SIG-M5 (cell line): ENCODE measurements around the gene SPEF2.
"Not testable (repeated sequence)": the region's sequence is repeated elsewhere in the genome, so short reads cannot be mapped to it uniquely, and the experiment has no call there.

Source experiments
- DNase-seq: peaks from one replicate; lab custom pipeline; 2025; lab: John Stamatoyannopoulos, UW

SPEF2 gene

DNA sequence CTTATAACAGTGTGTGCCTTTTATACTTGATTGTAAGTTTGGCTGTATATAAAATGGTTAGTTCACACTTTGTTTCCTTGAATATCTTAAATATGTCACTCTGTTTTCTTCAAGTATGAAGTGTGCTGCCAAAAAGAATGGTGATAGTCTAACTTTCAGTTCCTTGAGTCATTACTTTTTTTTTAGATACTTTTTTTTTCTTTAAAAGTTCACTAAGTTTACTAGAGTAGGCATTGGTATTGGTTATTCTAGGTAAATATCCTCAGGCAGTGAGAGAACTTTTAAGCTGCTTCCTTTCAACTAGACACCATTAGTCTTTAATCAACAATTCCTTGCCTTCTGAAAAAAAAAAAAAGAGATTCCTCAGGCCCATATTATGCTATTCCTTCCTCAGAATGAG lies 41.9 kb downstream of the SPEF2 start:
- DNase-seq: no peak

DNA sequence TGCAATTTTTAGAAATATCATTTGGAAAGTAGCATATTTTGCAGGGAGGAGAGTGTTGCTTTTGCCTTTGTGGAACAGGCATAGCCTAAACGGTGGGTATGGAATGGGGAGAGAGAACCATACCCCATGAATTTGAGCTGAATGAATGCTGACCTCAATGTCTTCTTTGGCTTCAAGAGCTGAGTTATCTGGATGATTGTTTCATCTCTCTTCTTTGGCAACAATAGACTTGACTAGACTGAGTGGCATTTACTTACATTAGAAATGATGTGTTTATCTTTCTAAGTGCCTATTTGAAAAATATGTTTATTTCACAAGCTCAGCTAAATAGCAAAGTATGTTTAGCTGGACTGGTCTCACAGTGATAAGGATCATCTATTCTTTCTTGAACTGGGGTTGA lies 42.8 kb downstream of the SPEF2 start:
- DNase-seq: no peak

DNA sequence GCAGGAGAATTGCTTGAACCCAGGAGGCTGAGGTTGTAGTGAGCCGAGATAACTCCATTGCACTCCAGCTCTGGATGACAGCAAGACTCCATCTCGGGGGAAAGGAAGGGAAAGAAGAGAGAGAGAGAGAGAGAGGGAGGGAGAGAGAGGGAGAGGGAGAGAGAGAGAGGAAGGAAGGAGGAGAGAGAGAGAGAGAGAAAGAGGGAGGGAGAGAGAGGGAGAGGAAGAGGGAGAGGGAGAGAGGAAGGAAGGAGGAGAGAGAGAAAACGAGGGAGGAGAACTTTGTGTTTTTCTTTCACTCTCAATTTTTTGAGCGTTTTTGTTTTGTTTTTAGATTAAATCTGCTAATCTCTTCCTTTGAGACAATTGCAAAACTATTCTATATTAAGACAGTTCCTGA lies 46.9 kb downstream of the SPEF2 start:
- no peak for DNase-seq

DNA sequence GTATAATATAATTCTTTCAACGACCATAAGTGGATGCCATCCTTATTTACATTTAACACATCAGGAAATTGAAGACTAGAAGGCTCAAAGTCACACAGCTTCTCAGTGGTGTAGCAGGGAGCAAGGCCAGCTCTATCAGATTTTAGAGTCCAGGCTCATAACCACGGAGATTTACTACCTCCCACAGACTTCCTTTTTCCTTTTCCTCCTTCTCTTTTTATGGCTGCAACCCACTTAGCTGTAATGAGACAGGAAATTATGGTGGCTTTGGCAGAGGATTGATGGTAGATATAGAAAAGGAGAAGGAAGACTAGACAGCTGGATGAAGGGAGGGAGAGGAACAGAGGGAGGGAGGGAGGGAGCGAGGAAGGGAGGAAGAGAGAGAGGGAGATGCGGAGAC lies 47.4 kb downstream of the SPEF2 start:
- no peak for DNase-seq

DNA sequence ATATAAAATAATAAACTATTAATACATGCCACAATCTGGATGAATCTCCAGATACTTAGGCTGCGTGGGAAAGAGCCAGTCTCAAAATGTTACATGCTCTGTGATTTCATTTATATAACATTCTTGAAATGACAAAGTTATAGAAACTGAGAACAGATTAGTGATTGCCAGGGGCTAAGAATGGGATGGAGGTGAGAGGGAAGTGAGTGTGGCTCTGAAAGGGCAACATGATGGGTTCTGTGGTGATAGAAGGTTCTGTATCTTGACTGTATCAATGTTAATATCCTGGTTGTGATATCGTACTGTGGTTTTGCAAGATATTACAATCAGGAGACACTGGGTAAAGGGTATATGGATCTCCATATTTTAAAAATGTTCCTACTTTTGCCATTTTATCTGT lies 50.7 kb downstream of the SPEF2 start:
- no peak for DNase-seq

DNA sequence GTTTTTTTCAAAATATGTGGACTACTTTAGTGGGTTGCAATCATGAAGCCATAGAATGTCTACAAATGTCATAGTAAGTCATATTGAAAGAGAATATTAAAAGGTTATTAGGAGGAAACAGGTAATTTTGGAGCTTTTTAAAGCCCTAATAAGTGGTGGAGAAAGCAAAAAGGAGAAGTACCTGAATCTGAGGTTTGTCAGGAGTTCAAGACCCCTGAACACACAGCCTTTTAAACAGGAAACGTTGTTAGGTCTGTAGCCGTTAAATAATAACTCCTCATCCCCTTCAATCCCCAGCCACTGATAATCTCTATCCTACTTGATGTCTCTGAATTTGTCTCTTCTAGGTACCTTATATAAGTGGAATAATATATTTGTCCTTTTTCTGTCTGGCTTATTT lies 51.1 kb downstream of the SPEF2 start:
- no peak for DNase-seq

DNA sequence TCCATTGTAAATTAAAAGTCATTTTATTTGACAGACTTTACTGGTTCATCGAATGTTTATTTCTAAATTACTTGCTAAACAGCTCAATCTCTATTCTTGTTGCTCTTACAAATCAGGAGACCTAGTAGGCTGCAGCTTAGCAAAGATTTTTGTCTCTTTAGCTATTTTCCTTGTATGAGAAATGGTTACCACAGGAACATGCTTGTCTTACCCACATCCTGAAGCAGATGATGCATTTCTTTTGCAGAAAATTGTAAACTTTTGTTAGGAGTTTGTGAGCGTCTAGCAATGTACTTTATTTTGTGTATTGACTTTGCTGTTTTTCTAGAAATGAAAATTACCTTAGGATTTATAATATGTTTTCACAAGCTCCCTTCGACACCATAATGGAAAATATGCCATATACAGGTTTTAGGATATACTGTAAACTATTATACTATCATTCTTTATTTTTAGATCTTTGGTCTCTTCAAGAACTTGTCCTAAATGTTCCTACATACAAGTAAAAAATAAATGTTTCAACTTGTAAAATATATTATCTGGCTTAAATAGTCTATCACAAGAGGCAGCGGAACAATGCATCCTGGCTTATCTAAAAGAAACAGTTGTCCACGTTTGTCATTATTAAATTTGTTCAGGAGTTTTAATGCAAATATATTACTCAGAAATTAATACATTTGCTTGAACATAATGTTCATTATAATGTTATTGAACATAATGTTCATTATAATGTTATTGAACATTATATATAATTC lies 54.1 kb downstream of the SPEF2 start:
- no peak for DNase-seq

DNA sequence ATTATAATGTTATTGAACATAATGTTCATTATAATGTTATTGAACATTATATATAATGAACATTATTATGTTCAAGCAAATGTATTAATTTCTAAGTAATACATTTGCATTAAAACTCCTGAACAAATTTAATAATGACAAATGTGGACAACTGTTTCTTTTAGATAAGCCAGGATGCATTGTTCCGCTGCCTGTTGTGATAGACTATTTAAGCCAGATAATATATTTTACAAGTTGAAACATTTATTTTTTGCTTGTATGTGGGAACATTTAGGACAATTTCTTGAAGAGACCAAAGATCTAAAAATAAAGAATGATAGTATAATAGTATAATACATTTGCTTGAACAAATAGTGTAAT lies 54.6 kb downstream of the SPEF2 start:
- DNase-seq: not testable (repeated sequence)

DNA sequence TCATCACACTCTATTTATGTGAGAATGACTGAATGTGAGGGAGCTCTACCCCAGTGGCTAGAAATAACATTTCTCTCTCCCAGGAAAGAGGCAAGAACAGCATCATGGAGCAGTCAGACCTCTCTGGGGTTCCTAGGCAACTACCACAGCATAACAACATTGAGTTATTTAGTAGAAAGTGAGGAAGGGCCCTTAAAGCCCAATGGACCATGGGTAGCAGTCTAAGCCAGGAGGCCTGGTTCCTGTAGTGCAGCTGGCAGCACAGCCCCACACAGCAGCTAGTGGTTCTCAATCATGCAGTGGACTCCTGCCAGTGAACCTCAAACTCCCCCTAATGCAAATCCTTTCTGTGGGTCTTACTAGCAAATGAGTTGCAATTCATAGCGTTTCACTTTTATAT lies 55.3 kb downstream of the SPEF2 start:
- no peak for DNase-seq

DNA sequence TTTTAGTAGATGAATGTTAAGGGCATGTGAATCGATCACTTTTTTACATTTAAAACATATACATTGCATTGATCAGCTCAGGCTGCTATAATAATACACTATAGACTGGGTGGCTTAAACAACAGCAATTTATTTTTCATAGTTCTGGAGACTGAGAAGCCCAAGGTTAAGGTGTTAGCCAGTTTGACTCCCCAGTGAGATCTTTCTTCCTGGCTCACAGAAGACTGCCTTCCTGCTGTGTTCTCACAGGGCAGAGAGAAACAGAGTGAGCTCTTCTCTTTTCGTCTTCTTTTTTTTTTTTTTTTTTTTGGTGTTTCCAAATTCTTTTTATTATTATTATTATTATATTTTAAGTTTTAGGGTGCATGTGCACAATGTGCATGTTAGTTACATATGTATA lies 56.4 kb downstream of the SPEF2 start:
- DNase-seq: no peak

DNA sequence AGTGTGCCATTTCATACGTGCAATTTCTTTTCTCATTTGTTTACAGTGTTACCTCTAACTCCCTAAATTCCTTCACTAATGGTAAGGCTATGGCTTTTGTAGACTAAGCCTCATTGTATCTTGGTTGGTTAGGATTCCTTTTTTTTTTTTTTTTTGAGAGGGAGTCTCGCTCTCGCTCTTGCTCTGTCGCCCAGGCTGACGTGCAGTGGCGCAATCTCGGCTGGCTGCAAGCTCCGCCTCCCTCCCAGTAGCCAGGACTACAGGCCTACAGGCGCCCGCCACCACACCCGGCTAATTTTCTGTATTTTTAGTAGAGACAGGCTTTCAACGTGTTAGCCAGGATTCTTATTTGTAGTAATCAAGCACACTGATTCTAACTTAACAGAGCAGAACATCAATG lies 57.7 kb downstream of the SPEF2 start:
- DNase-seq: no peak

DNA sequence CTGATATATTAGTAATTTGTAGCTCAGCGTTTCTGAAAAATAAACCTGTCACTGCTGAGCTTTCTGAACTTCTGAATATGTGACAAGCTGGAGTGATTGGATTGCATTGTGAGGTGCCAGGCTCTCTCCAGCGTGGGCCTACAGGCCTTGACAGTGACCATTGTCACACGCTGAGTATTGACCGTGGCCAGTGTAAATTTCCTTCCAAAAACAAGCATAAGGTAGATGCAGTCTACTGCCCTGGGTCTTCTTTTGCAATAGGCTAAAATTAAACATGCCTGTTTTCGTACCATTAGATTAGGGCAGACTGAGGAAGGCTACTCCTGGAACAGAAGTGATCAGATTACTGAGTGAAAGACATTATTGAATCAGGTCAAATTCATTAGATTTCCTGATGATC lies 60.2 kb downstream of the SPEF2 start:
- DNase-seq: no peak

DNA sequence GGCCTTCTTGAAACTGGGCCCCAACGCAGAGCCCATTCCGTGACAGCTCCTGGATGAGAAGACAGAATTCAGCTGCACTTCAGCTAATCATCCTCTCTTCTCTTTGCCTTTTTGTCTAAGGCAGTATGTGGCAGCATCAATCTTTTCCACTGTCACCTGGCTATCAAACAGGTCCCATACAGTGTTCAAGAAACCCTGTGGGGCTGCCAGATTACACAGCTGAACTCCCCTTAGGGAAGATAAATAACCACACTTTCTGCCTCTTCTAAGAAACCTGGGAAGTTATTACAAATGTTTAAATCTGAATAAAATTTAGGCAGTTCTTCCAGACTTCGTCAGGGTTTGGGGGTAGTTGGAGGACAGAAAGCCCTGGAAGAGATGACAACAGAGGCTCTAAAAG lies 61.0 kb downstream of the SPEF2 start:
- DNase-seq: no peak

DNA sequence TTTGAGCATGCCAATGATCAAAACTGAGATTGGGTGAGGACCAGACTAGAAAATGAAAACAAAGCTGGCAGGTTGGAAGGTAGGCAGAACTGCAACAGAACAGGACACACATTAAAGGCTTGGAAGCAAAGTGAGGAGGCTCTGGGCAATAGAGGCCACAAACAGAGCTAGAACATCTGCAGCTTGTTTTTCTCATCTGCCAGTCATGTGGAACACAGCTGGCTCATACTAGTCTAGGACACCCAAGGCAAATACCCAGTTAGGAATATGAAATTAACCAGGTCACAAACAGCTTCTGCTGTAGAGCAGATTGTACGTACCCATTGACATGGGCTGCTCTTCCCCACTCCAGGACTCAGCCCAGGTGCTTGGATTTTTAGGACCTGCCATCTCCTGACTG lies 61.7 kb downstream of the SPEF2 start:
- no peak for DNase-seq

DNA sequence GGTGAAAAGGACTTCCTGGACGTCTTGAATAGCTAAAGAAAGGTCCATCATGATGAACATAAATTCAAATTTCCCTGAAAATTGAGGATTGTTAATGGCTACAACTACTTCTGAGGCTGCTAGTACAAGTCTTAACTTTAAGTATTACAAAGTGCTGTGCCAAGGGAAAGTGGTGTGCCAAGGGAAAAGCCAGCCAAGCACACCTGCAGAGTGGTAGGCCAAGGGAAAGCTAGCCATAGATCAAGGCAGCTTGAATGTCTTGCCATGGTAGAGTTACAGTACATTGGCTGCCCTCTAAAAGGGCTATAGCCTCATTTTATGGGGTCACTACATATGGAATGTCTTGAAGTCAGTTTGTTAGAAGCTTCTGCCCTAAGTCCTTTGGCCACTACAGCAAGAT lies 64.2 kb downstream of the SPEF2 start:
- no peak for DNase-seq

DNA sequence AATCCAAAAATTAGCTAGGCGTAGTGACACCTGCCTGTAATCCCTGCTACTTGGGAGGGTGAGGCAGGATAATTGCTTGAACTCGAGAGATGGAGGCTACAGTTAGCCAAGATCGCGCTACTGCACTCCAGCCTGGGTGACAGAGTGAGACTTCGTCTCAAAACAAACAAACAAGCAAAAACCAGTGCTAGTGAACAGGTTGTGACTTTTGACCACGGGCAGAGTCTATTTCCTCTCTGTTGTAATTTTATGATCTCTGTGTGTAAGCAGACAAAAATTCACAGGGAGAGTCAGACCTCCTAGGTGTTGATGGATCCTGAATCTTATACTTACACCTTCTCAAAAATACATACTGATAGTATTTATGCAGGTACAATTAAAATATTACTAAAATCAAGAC lies 65.8 kb downstream of the SPEF2 start:
- DNase-seq: no peak

DNA sequence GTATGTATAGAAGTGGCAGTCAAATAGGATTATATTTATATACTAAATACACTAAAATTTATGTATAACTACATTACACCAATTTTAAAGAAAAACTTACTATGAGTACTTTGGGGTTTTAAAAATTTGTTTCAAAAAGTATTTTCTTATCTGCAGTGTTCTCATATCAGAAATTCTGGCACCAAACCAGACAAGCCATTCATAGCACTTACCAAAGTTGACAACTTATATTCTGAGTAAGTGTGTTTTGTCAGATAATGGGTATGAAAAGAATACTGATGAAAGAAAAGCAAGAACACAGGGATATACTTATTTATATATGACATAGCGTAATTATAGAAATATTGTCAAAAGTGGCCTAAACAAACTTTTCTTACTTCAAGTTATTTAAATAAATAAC lies 67.5 kb downstream of the SPEF2 start:
- no peak for DNase-seq

DNA sequence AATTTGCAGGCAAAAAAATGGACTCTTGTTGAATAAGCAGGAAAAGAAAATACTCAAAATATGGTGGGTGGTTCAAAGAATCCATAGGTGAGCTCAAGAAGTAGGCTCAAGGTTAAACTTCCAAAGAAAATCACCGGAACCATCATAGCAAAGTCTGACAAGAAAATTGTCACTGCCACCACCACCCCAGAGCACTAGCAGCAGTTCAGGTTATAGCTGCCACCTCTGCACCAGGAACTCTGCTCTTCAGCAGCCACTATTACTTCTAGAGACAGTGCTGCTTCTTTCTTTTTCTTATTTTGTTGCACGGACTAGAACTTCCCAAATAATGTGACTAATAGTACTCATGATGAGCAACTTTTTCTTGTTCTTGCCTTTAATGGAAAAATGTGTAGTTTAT lies 70.3 kb downstream of the SPEF2 start:
- no peak for DNase-seq

DNA sequence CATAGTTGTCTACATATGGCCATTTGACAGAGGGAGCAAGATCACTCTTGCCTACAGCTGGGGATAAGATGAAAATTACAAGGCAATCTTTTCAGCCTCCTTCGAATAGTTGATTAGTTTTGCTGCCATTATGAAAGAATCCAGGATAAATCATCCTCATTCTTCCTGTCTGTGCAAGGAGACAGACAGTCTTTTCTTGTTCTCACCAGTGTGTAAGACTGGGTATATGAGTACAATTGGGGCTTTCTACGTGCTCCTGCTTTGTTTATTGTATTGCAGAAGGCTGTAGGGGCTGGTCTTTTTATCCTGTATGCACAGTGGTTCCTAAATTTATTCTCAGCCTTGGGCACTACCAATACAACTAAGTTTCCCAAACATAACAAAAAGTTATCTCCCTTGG lies 76.8 kb downstream of the SPEF2 start:
- DNase-seq: no peak

DNA sequence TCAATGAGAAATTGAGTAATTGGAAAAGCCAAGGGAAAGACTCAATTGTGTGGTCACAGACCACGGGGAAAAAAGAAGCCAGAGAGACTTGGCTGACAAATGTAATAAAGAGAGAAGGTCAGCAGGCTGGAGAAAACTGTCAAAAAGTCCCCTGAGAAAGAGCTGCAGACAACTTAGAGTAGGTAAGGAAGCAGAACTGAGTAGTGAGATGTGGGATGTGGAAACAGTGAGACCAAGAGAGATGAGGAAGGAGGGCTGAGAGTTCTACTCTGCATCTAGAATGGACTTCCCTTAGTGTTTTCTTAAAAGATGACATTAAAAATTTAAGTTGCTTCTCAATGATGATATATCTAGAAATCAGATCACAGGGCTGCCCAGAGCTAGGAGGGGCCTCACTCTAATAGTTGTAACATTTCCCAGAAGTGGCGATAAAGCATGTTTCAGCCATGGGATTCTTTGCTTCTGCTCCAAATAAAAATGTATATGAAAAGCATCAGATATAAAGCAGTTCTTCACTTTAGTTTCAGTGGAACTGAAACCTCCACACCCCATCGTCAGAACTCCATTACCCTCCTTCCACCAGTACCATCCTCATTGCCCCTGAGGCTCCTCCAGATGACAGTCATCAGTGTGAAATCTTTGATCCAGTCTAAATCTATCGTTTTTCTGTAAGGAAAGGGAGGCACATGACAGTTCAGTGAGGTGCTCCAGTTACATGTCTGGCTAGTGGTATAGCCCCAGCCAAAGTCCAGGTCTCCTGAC lies 80.6 kb downstream of the SPEF2 start:
- no peak for DNase-seq

DNA sequence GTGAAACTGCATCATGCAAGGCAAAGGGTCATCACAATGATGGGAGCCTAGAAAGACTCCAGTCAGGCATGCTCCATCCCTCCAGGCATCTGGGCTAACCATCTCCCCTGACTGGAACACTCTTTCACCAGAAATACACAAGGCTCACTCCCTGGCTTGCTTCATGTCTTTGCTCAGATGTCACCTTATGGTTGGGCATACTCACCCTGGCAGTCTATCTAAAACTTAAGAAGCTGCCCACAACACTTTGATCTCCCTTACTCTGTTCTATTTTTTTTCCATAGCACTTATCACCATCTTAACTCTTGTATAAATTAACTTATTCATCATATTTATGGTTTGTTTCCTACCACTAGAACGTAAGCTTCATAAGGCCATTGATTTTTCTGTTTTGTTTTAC lies 90.0 kb downstream of the SPEF2 start:
- DNase-seq: no peak

DNA sequence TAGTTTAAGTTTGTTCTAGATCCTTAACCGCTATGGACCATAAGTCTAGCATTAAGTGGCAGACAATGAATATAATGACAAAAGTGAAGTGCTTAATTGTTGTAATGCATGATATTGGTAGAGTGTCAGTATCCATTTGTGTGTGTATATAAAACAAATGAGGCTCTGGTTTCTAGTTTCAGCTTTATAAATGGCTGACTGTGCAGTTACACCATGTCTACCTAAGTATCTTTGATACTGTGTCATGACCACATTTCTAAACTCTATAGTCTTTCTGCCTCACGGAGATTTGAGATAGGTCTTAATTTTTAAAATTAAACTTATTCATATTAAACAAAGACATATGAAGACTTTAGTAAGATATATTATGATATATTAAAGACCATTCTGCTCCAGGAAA lies 92.0 kb downstream of the SPEF2 start:
- no peak for DNase-seq

DNA sequence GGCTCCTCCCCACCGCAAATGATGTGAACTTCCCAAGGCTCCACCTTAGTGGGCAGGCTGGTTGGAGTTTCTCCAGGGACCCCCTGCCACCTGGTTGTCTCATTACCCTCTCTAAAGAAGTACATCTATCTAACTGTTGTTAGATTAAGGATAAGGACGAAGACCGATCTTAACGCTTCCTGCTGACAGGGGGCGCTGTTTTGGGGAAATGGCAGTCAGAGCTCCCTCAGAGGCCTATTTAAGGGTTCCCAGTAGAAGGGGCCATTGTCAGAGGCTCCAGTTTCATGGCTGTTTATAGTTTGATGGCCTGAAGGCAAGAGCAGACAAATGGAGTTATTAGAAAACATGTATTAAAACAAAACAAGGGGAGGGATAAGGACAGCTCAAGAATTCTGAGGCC lies 100.1 kb downstream of the SPEF2 start:
- DNase-seq: no peak

DNA sequence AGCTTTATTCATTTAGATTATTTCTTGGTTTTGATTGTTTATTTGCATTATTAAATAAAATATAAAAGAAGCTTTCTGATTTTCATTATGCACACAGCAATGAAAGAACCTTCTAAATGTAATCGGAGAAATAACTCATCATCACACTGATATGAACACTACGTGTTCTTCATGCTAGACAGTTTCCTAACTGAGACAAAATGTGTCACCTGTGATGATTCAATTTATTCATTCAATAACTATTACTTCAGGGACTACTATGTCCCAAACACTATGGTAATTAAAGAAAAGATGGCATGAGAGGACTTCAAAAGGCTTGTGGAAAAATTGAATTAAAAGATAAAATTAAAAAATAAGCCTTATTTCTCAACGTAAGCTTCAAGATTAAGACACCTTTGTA lies 118.1 kb downstream of the SPEF2 start:
- DNase-seq: no peak
